GM04504 (cell line): ENCODE results near the gene PDK2.

ENCODE experiments used
- DNase-seq: peaks from one replicate; pipeline ENCODE4 v3.0.0-alpha.2; 2012; ENCODE audit warnings: low read depth

PDK2 gene

DNA sequence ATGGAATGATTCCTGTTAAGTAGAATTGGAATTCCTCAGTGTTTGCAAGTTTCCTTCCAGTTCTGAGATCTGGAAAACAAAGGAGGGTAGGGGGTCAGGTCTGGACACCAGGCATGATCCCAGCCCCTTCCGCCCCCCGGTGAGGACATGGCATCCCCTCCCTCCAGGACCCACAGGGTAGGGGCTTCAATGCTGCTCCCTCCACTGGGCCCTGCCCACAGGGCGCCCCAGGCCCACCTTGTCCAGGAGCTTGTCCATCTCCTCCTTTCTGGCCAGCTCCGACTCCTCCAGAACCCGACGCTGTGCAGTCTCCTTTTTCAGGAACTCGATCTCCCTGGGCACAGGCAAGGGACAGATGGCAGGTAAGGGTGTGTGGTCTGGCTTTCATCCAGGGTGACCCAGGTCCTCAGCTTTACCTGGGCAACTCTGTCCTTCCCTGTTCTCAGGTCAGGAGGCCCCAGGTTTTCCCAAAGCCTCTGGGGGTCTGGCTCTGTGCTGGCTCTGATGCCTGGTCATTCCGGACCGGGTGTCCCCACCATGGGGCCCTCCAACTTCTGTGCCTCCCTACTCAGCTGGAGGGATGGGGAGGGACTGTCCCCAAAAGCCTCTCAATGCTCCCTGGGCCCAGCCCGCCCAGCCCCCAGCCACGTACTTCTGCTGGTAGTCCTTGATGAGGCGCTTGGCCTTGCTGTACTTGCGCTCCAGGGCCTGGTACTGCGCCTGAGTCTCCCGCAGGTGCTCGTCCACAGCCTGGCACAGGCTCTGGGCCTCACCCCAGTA, 40.4 kb downstream of the PDK2 start:
- no peak for DNase-seq

DNA sequence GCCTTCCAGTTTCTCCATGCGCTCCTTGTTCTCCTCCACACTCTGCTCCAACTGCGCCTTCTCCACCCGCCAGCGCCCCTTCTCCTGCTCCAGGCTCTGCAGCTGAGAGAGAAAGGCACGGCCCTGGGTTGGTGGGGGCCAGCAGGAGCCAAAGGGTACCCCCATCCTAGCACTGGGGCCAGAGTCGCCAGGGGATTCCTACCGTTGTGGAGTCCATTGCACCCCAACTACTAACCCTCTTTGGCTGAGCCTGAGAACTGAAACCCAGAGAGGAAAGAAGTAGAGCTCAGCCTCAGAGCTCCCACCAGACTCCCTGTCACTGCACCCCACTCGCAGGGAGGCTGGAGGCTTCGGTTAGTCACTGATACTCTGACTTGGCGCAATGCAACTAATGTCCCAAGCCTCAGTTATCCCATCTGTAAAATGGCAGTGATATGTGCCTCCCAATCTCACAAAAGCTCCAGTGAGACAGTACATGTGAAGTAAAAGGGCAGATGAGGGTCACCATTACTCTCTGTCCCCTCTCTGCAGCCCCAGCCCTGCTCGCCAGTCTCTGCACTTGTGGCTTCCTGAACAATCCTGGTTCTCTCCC, 41.0 kb downstream of the PDK2 start:
- DNase-seq: no peak

DNA sequence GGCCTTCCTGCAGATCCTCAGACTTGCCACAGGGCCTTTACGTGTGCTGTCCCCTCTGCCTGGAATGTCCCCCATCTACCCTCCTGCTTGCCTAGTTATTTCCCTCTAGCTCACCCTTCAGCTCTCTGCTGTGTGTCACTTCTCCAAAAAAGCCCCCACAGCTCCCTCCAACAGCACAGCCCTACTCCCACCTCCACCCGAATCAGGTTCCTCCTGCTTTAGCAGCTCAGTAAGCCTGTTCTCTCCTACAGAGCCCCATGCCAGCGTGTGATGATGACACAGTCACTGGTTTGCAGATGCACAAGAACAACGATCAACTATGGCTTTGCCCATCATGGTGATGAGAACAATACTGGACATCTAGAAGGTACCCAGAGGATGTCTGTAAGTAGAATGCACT, 41.9 kb downstream of the PDK2 start:
- no peak for DNase-seq

DNA sequence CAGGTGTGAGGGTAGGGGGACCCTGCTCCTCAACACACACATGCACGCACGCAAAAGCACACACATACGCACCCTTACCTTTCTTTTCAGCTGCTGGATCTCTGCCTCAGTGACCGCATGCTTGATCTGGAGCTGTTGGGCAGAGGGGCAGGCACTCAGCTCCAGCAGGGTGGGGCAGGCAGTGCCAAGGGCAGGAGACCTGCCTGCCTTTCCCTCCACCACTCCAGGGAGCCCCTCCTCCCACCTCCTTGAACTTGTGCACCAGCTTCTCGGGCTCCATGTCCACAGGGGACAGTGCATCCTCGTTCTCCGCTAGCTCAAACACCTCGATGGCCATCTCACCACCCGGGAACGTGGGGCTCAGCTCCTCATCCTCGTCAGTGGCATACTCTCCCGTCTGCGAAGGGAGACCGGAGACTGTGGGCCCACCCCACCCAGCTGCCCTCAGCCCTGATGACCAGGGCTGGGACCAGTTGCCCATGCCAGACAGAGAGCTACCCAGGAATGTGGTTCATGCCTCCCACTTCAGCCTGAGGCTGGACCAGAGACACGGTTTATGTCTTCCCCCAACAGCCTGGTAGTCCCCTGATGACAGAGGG, 44.1 kb downstream of the PDK2 start:
- no peak for DNase-seq

DNA sequence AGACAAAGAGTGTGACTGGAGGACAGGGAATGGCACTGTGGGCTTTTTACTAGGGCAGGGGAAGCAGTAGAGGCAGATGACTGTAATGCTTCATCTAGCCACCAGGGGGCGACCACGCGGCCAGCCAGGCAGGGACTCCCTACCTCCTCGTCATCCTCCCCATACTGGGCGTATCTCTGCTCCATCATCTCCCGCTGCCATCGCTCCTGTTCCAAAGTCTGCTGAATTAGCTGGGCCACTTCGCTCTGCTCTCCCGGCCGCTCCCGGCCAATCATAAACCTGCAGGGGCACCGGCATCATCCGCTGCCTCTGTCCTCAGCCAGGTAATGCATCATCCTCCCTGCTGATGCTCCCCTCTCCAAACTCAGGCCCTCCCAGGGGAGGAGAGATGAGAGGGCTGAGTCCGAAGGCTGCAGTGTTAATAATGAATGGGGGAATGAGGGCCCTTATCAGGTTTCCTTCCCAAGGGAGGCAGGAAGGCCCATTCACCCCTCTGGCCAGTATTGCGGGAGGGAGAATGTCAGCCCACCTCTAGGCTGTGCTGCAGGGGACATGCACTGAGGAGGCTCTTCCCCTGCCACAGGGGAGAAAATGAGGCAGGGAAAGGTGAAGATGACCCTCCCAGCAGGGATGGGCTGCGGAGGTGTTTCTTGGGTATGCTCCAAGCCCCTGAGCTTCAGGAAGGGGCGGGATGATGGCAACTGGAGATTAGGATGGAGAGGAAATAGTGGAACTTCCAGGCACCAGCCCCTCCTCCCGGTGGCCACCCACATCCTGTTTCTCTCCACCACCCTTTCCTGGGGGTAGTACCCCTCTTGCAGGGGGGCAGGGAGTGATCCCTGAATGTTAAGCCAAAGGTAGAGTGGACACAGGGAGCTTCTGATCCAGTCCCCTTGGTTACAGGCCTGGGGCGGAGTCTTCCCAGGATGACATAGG, 45.1 kb downstream of the PDK2 start:
- DNase-seq: no peak

DNA sequence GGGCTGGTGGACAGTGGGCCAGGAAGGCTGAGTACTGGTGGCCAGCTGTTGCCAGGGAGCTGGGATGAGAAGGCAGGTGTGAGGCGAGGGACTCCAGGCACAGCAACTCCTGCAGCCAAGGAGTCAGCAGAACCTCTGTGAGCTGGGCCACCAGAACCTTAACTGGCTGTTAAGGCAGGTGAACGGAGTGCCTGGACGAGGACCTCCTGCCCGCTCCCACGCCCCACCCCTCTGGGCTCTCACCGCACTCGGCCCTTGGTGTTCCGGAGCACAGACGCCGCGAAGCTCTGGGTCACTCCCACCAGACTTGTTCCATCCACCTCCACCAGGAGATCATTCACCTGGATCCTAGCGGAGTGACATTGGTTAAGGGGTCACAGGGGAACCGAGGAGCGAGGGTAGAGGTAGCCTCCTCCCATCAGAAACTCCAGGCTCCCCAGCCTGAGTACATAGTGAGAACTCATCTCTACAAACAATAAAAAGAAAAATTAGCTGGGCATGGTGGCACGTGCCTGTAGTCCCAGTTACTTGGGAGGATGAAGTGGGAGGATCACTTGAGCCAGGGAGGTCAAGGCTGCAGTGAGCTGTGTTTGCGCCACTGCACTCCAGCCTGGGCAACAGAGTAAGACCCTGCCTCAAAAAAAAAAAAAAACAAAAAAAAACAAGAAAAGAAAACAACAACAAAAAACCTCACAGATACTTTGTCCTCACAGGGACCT, 46.0 kb downstream of the PDK2 start:
- DNase-seq: no peak

DNA sequence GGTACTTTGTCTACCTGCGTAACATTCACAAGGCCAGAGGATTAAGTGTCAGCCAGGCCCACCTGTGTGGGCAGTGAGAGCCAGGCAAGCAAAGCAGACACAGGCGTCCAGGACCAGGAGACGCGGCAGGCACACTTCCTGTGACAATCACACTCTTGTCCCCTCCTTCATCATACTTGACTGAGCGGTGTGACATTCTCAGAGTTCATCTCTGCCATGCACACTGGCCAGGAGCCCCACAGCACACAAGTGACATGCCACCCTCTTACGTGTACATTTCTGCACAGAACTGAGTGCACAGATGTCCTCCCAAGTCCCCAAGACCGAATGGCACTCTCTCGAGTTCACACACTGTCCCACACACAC, 46.6 kb downstream of the PDK2 start:
- no peak for DNase-seq

DNA sequence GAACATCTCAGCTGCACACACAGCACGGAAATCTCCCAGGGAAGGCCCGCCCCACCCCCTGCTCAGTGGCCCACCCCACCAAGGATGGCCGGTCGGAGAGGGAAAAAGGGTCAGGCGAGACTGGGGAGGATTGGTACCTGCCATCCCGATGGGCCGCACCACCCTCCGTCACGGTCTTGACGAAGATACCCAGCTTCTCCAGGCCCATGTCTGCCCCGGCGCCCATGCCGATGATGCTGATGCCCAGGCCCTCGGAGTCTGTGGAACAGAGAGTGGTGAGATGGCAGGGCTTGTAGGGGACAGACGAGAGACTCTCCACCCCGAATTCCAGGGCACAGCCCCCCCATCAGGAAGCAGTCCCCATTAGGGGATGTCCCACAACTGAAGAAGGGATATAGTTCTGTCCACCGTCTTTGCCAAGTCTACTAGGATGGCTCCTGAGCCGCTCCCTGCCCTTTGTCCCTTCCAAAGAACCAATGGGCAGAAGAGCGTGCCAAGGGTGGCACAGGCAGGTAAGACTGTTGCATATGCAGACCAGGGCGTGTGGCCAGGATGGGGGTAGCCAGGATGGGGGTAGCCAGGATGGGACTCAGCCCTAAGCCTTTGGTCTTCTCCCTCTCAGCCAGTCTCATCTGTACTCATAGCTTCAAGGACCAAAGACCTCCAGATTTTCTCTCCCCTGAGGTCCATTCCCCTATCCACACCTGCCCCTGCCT, 48.5 kb downstream of the PDK2 start:
- DNase-seq: no peak

DNA sequence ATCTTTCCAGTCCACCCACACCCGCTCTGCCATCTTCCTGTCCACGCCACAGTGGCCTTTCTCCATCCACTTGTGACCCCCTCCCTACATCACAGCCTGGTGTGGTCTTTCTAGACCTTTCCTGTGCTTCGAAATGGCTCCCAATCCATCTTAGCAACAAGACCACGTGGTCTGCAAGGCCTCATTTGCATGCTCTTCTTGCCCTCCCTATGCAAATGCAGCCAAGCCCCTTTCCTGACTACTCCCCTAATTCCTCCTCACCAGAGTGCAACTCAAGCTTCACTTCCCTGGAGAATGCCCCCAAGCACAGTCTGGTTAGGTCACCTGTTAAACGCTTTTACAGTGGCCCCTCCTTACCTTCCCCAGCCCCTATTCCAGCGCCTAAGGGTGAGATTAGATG, 49.2 kb downstream of the PDK2 start:
- DNase-seq: no peak

DNA sequence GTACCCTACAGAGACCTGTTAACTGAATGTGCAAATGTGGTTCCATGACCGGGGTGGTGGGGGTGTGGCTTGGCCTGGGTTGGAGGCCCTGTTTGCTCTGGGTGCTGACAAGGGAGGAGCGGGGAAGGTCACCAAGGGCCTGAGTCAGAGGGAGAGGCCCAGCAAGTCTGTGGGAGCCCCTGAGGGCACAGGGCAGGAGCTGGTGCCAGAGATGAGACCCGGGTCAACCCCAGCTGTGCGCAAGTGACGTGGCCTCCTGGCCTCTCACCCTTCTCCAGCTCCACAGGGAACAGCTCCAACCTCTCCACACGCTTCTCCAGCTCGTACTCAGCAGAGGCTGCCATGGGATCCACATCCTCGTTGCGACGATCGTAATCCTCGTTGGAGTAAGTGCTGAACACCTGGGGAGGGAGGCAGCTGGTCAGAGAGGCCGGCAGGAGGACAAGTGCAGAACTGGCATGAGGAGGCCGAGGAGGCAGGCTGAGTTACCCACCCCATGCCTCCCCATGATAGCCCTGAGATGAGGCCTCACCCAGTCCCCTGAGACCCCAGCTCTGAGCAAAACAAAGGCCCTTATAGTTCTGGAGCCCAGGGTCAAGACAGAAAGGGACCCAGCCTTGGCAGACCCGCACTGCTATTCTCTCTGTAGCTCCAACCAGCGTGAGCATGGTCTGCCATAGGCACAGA, 49.8 kb downstream of the PDK2 start:
- no peak for DNase-seq

DNA sequence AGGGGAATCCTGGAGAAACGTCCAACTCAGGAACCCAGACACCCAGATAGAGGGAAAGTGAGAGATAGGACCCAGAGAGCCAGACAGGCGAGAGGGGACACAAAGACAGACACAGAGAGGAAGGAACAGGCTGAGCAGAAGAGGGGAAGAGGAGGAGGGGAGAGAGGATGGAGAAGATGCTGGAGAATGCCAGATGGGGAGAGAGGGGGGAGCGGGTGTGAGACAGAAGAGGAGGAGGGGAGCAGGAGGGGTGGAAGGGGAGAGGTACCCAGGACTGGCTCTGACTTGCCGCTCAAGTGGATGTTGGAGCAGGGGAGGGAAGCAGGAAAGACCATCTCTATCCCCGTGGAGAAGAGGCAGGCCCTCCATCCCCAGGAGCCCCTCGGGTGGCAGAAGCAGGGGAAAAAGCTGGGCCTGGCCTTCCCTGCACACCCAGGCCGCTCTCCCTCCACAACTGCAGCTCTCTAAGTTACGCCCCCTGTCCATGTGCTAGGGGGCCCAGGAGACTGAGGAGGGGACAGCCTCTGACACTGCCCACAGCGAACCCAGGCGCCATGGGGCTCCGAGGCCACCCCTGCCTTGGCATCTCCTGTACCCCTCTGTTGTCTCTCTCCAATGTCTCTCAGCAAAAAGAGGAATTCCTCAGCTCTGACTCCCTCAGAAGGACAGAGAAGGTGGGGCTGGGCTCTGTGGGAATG, 50.5 kb downstream of the PDK2 start:
- no peak for DNase-seq

DNA sequence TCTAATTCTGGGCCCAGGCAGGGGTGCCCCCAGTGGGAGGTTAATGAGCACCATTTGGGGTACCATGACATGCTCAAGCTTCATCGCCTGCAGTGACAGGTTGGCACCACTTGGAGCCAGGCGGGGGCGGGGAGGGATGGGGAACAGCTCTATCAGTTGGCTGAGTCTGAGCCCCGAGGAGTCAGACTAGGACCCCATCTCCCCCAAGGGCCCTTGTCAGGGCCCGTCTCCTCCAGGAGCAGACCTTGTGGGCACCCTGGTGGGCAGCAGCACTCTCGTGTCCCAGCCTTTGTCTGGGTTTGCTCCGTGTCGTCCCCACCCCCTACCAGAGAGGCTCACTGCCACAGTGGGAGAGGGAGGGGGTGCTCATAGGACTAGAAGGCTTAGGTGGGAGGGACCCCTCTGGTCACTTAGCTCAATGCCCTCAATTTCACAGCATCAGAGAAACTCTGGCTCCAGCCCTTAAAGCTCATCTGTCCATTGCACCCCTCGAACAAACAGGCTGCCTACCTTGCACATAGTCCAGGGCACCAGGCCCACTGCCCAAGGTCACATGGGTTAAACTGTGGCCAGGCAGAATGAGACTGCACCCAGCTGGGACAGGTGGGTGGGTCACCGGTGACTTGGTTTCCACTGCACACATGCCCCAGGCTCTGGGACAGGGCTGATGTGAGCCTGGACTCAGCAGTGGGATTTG, 51.2 kb downstream of the PDK2 start:
- no peak for DNase-seq

DNA sequence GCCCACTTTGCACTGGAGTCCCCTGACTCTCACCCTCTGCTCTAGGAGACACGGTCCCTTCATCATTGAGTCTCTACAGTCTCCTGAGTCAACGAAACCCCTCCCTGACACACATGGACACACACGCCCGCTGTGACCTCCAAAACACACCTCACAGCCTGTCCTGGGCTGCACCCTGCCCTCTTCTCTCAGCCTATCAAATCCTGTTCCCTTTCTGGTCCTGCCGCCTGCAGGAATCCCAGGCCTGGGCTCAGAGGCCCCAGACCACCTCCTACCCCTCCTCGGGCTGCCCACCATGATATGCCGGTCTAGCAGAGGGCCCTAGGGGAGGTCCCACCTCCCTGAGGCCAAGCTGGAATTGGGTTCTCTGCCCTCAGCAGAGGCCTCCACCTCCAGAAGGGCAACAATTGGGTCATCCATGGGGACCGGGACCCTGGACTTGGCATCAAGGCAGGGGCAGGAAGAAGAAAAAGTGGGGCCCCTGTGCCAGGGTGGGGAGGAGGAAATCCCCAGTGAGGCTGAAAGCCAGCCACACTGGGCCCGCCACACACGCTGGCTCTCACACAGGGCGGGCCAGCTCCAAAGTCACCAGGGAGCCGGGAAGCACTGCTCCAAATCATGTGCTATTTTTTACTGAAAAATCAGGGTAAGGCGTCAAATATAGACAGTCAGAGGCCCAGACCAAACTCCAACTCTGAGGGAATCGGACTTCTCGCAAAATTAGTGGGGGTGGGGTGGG, 51.9 kb downstream of the PDK2 start:
- DNase-seq: no peak

DNA sequence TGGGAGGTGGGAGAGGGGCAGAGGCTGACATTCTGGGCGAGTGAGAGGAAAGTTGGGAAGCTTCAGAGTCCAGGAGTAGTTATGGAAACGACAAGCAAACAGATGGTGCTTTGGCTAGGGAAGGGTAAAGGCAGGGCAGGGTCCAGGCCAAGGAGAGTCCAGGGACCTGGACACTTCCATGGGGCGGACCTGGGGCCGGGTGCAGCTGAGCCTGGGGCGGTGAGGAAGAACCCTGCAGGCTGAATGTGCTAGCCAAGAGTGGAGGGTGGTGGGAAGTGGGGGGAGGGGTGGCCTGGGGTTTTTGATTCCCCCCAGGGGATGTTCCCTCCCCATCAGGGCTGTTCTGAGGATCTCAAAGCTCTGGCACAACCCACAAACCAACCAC, 52.7 kb downstream of the PDK2 start:
- no peak for DNase-seq

DNA sequence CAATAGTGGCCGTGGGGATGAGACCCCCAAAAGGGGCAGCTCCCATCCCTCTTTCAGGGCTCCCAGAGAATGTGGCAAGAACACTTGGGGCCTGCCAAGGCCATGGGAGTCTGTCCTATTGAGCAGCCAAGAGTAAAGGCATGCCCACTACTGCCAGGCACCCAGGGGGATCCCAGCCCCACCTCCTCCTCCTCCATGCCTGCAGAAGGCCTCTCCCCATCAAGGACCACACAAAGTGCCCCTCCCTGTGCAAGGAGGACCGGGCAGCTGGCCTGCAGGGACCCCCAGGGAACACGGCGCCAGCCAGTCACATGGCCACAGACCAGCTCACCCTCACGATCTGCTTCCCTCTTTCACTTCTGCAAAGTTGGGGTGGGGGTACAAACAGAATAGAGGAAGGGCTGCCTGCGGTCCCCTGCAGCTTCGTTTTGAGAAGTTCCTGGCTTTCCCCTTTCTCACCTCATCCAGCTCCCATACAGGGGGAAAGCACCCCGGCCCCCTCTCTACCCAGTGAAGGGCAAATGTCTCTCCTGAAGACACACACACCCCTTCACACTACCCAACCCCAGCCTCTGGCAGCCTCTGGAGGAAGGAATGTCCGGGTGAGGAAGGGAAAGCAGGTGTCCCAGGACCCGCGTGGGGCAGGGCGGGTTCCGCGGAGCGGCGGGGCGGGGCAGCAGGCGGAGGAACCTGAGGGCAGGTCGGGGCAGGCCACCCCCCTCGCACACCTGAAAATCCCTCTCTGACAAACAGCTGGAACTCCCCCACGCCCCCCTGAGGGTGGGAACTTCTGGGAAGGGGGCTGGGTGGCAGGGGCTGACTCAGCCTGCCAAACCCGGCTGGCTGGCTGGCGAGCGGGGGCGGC, 53.3 kb downstream of the PDK2 start:
- no peak for DNase-seq

DNA sequence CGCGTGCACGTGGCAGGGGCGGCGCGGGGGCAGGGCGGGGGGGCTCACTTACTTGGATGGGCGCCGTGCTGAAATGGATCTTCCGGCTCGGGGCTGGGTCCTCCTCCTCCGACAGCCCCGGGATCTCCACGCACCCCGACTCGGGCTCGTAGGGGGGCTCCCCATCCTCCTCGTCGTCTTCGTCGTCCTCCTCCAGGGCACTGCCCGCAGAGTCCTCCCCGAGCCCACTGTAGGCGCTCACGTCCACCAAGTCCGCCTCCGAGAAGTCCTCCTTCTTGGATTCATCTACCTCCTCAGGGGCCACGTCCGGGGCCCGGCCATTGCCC, 53.9 kb downstream of the PDK2 start:
- no peak for DNase-seq

DNA sequence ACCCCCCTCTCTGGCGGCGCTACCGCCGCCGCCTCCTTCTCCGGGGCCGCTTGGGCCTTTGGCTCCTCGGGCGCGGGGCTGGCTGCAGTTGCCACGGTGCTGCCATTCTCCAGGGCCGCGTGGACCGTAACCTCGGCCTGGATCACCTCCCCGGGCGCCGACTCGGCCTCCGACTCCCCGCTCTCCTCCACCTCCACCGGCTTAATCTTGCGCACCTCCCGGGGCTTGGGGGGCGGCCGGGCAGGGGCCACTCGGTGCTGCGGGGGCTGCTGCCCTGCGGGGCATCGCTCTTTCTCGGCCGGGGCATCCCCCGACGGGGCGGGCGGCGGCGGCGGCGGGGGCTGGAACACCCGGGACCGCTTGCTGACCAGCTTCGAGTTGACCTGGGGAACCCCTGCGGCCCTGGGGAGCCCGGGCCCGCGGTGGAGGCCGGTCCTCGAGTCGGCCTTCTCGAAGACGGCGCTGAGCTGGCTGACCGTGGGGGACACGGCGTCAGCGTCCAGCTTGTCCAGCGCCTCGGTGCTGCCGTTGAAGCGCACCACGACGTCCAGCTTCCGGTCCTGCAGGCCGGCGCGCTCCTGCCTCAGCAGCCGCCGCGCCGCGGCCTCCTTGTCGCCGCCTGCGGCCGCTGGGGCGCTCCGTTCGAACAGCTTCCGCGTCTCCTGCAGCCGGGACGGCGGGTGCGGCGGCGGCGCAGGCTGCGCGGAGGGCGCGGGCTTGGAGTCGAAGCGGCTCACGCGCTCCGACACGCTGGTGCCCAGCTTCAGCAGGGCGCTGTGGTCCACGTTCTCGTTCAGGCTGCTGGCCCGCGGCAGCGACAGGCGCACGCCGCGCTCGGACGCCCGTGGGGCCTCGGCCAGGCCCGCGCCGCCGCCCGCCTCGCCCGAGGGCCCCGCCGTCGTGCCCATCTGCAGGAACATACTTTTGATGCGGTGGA, 54.5 kb downstream of the PDK2 start:
- no peak for DNase-seq
